ENCODE measurements around the gene TRMT10C. TPM values are rescaled to one million over a fixed set of nuclear protein-coding genes. Genes with fewer than 3 reads are reported as not detected.
"Not testable (repeated sequence)": the region's sequence is repeated elsewhere in the genome, so short reads cannot be mapped to it uniquely, and the experiment has no call there.

Gene TRMT10C
- total RNA-seq, 2 donors from 2014 or later, result 11.6 to 20.5 TPM

GRCh38 chr3:101588616-101589015 is 26.9 kb downstream of the TRMT10C start:
- Histone ChIP-seq H3K27ac (no peak overlapping the region), H3K36me3 (peaks cover 21% of the 10 kb centered on the region), H3K27me3 (replicated peaks; ENCODE audit: insufficient read depth) (no peaks in the 10 kb centered on the region), H3K9me3 (no peaks in the 10 kb centered on the region), H3K4me1 (ENCODE audit: control insufficient read depth in 1 of 2, low read depth in 2 of 2) (no peaks in the 10 kb centered on the region), H3K4me3 (no peak overlapping the region)
- ATAC-seq (ENCODE audit: insufficient number of reproducible peaks, low FRiP score, low read depth) (no peak), DNase-seq (ENCODE audit: low spot score) (no peak)
- TF ChIP-seq CTCF (IDR thresholded peaks at IDR 0.05), result no peak

DNA sequence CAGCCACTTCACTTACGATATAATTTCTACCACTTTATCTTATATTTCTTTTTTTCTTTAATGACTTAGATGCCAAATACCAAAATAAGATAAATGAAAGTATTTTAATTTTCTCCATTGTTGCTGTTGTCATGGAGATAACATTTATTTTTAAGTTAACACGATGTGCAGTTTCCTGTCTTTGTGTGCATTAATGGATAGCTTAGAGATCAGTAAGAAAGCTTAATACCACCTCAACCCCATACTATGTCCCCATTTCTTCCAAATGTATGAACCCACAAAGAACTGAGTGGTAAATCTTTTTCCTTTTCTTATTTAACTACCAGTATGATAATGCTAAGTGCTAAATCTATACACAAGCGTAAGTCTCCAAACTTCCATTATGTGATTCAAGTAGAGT is 29.4 kb downstream of the TRMT10C start:
- Histone ChIP-seq H3K9me3 (no peaks in the 10 kb centered on the region), H3K36me3 (peaks cover 24% of the 10 kb centered on the region), H3K4me3 (no peak overlapping the region), H3K27me3 (replicated peaks; ENCODE audit: insufficient read depth) (no peaks in the 10 kb centered on the region), H3K27ac (no peak overlapping the region), H3K4me1 (ENCODE audit: control insufficient read depth in 1 of 2, low read depth in 2 of 2) (no peaks in the 10 kb centered on the region)
- TF ChIP-seq CTCF (IDR thresholded peaks at IDR 0.05), result no peak
- ATAC-seq (ENCODE audit: insufficient number of reproducible peaks, low FRiP score, low read depth) (no peak), DNase-seq (ENCODE audit: low spot score) (no peak)

DNA sequence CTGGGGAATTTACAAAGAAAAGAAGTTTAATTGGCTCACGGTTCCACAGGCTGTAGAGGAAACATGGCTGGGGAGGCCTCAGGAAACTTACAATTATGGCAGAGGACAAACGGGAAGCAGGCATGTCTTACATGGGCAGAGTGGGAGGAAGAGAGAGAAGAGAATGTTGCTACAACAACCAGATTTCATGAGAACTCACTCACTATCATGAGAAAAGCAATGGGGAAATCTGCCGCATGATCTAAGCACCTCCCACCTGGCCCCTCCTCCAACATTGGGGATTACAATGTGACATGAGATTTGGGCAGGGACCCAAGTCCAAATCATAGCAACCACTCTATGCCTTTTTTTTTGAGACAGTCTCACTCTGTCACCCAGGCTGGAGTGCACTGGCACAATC is 41.1 kb downstream of the TRMT10C start:
- Histone ChIP-seq H3K4me3 (no peak overlapping the region), H3K27ac (no peak overlapping the region), H3K9me3 (no peaks in the 10 kb centered on the region), H3K36me3 (no peaks in the 10 kb centered on the region), H3K27me3 (replicated peaks; ENCODE audit: insufficient read depth) (no peaks in the 10 kb centered on the region), H3K4me1 (ENCODE audit: control insufficient read depth in 1 of 2, low read depth in 2 of 2) (no peaks in the 10 kb centered on the region)
- TF ChIP-seq CTCF (IDR thresholded peaks at IDR 0.05), result no peak
- ATAC-seq (ENCODE audit: insufficient number of reproducible peaks, low FRiP score, low read depth) (no peak), DNase-seq (ENCODE audit: low spot score) (no peak)

DNA sequence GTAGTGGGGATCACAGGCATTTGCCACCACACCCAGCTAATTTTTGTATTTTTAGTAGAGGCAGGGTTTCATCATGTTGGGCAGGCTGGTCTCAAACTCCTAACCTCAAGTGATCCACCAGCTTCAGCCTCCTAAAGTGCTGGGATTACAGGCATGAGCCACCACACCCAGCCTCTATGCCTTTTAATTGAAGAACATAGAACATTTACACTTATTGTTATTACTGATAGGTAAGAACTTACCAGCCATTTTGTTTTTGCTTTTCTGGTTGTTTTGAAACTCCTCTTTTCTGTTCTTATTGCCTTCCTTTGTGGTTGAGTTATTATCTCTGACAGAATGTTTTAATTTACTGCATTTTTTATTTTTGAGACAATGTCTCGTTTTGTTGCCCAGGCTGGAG is 41.5 kb downstream of the TRMT10C start:
- DNase-seq (ENCODE audit: low spot score) (no peak), ATAC-seq (ENCODE audit: insufficient number of reproducible peaks, low FRiP score, low read depth) (no peak)
- Histone ChIP-seq H3K9me3 (no peaks in the 10 kb centered on the region), H3K27ac (no peak overlapping the region), H3K4me1 (ENCODE audit: control insufficient read depth in 1 of 2, low read depth in 2 of 2) (no peaks in the 10 kb centered on the region), H3K36me3 (no peaks in the 10 kb centered on the region), H3K27me3 (replicated peaks; ENCODE audit: insufficient read depth) (no peaks in the 10 kb centered on the region), H3K4me3 (no peak overlapping the region)
- TF ChIP-seq CTCF (IDR thresholded peaks at IDR 0.05), result no peak

DNA sequence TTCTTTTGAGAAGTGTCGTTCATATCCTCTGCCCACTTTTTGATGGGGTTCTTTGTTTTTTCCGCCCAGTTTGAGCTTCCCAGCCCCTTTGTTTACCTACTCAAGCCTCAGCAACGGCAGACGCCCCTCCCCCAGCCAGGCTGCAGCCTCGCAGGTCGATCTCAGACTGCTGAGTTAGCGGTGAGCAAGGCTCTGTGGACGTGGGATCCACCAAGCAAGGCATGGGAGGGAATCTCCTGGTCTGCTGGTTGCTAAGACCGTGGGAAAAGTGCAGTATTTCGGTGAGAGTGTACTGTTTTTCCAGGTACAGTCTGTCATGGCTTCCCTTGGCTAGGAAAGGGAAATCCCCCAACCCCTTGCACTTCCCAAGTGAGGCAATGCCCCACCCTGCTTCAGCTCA is 43.7 kb downstream of the TRMT10C start:
- not testable (repeated sequence) for H3K4me3 ChIP-seq; H3K4me1 ChIP-seq (ENCODE audit: control insufficient read depth in 1 of 2, low read depth in 2 of 2); H3K9me3 ChIP-seq; H3K36me3 ChIP-seq; DNase-seq (ENCODE audit: low spot score); ATAC-seq (ENCODE audit: insufficient number of reproducible peaks, low FRiP score, low read depth); H3K27ac ChIP-seq; H3K27me3 ChIP-seq (replicated peaks; ENCODE audit: insufficient read depth)

DNA sequence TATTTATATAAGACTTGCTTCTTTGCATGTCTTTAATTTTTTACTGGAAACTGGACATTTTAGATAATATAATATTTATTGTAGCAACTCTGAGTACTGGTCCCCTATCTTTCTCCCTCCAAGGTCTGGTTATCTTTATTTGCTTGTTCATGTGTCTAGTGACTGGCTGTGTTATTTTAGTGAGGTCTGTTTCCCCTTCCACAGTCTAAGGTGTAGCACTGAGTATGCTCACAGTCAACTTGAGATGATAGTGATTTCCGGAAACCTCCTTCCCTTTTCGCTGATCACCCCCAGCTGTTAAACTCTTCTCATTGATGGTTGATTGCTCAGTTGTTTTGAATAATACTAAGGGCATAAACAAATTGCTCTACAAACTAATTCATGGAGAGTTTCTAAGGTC is 49.4 kb downstream of the TRMT10C start:
- TF ChIP-seq CTCF (IDR thresholded peaks at IDR 0.05), result no peak
- Histone ChIP-seq H3K9me3 (no peaks in the 10 kb centered on the region), H3K36me3 (no peaks in the 10 kb centered on the region), H3K4me3 (no peak overlapping the region), H3K27me3 (replicated peaks; ENCODE audit: insufficient read depth) (no peaks in the 10 kb centered on the region), H3K27ac (no peak overlapping the region), H3K4me1 (ENCODE audit: control insufficient read depth in 1 of 2, low read depth in 2 of 2) (no peaks in the 10 kb centered on the region)
- DNase-seq (ENCODE audit: low spot score) (no peak), ATAC-seq (ENCODE audit: insufficient number of reproducible peaks, low FRiP score, low read depth) (no peak)

DNA sequence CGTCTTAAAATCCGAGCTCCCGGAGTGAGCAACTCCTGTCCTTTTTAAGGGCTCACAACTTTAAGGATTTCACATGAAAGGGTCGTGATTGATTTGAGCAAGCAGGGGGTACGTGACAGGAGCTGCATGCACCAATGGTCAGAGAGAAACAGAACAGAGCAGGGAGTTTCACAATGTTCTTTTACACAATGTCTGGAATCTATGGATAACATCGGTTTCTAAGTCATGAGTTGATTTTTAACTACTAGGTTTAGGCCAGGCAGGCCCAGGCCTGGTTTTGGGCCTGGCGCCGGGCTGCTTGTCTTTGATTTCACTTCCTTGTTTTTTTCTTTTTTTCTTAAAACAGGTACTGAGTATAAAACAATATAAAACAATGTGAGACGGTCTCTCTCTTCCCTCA is 51.3 kb downstream of the TRMT10C start:
- not testable (repeated sequence) for H3K27ac ChIP-seq; ATAC-seq (ENCODE audit: insufficient number of reproducible peaks, low FRiP score, low read depth); DNase-seq (ENCODE audit: low spot score); H3K27me3 ChIP-seq (replicated peaks; ENCODE audit: insufficient read depth); H3K36me3 ChIP-seq; H3K4me1 ChIP-seq (ENCODE audit: control insufficient read depth in 1 of 2, low read depth in 2 of 2); H3K9me3 ChIP-seq; H3K4me3 ChIP-seq

Measured in thoracic aorta (tissue), 2 donors.